Vagina (tissue), 2 donors: ENCODE data around the gene UGGT1.

Experiments used
- POLR2A ChIP-seq, 2 donors: fragments of 450-650 bp; IDR thresholded peaks; one replicate each; pipeline ENCODE4 v1.6.1; 2017; ENCODE audit warnings: antibody characterized with exemption in 2 of 2, mild to moderate bottlenecking in 2 of 2, moderate library complexity in 2 of 2
- POLR2AphosphoS5 ChIP-seq, 2 donors: sonication (generic); formaldehyde crosslinking; IDR thresholded peaks; one replicate each; pipeline ENCODE4 v1.9.0; 2017; ENCODE audit warnings: antibody characterized with exemption in 2 of 2, mild to moderate bottlenecking in 2 of 2, low read depth in 1 of 2; ENCODE audit not compliant: insufficient read depth in 1 of 2
- TF ChIP-seq, protein P1 (sequence below), 3 experiments: fragments of 450-650 bp in 2 of 3; fragments of 200-600 bp in 1 of 3; sonication (generic) in 1 of 3; IDR thresholded peaks; one replicate each; pipeline ENCODE4 v1.5.1; 2017 to 2019; ENCODE audit warnings: antibody characterized with exemption in 3 of 3, mild to moderate bottlenecking in 2 of 3, moderate library complexity in 2 of 3

DNA sequence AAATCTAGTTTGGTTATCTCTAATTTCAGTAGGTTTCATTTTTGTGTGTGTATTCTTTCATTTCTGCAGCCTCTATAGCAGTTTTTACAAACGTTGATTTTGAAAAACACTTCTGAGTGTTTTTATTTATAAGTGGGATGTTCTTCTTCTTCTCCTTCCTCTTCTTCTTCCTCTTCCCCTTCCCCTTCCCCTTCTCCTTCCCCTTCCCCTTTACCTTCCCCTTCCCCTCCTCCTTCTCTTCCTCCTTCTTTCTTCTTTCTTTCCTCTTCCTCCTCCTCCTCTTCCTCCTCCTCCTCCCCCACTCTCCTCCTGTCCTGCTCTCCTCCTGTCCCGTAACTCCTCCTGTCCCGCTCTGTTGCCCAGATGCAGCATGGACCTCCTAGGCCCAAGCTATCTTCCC, 4.2 kb downstream of the UGGT1 start:
- TF ChIP-seq, protein P1, sequence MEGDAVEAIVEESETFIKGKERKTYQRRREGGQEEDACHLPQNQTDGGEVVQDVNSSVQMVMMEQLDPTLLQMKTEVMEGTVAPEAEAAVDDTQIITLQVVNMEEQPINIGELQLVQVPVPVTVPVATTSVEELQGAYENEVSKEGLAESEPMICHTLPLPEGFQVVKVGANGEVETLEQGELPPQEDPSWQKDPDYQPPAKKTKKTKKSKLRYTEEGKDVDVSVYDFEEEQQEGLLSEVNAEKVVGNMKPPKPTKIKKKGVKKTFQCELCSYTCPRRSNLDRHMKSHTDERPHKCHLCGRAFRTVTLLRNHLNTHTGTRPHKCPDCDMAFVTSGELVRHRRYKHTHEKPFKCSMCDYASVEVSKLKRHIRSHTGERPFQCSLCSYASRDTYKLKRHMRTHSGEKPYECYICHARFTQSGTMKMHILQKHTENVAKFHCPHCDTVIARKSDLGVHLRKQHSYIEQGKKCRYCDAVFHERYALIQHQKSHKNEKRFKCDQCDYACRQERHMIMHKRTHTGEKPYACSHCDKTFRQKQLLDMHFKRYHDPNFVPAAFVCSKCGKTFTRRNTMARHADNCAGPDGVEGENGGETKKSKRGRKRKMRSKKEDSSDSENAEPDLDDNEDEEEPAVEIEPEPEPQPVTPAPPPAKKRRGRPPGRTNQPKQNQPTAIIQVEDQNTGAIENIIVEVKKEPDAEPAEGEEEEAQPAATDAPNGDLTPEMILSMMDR (IDR thresholded peaks at IDR 0.05): no peak
- TF ChIP-seq POLR2A (IDR thresholded peaks at IDR 0.05) (no peak), POLR2AphosphoS5 (IDR thresholded peaks at IDR 0.05; ENCODE audit: insufficient read depth in 1 of 2, low read depth in 1 of 2) (no peak)
